GM12878 (cell line): ENCODE measurements around the gene MYT1. TPM values are rescaled to one million over a fixed set of nuclear protein-coding genes. Genes with fewer than 3 reads are reported as not detected.

ENCODE experiments used
- ATAC-seq: fragments of 200-7000 bp; cut with Tn5 transposase; 3 replicates; pipeline ENCODE4 v1.9.1; 2020; ENCODE audit warnings: mild to moderate bottlenecking, moderate library complexity
- BruUV-seq: library from RNA; stranded (reverse); fragments of 400-500 nt; replicated peaks from 2 replicates; lab custom pipeline; 2021; lab: Mats Ljungman, UMichigan
- CTCF ChIA-PET: fragments of 300-600 bp; sonication (Branson Sonifier 250); formaldehyde crosslinking; extraction: SDS; loops from one replicate; lab custom pipeline; 2021; ENCODE audit warnings: inconsistent platforms; lab: Yijun Ruan, JAX
- POLR2A ChIA-PET: fragments of 350-600 bp; formaldehyde crosslinking; extraction: SDS; loops from one replicate; lab custom pipeline; 2021; ENCODE audit warnings: inconsistent platforms; lab: Charles Lee
- RAD21 ChIA-PET: fragments of 300-600 bp; sonication (Branson Sonifier 250); formaldehyde crosslinking; loops from one replicate; lab custom pipeline; 2023; ENCODE audit warnings: antibody characterized with exemption; ENCODE audit not compliant: unreplicated experiment; lab: Charles Lee
- SMC1A ChIA-PET: fragments of 300-600 bp; sonication (Branson Sonifier 250); formaldehyde crosslinking; loops from one replicate; lab custom pipeline; 2023; ENCODE audit not compliant: unreplicated experiment, uncharacterized antibody; lab: Charles Lee
- DNase-seq: peaks from one replicate; pipeline ENCODE4 v3.0.0-alpha.2; 2011; ENCODE audit warnings: low read depth, low spot score
- FAIRE-seq: peaks from 3 replicates; lab custom pipeline; 2011; peaks lifted over from hg19 to GRCh38; lab: Jason Lieb, UNC
- H2AFZ ChIP-seq: 2 replicates; pipeline ENCODE4 v1.6.0; 2011; ENCODE audit warnings: low read depth, low read length, control low read depth; ENCODE audit not compliant: control insufficient read depth
- H3K27ac ChIP-seq: 2 replicates; pipeline ENCODE4 v1.5.1; 2011; ENCODE audit warnings: control low read depth; ENCODE audit not compliant: control insufficient read depth, insufficient read depth
- H3K27me3 ChIP-seq, 2 experiments: replicated peaks in 1 of 2; 2 replicates each; pipeline versions ENCODE4 v1.6.0 to v1.6.1; 2011; ENCODE audit warnings: low read length in 1 of 2; ENCODE audit not compliant: control insufficient read depth in 2 of 2, insufficient read depth in 2 of 2
- H3K36me3 ChIP-seq, 2 experiments: 2 replicates each; pipeline ENCODE4 v1.5.1; 2011; ENCODE audit warnings: low read length in 1 of 2; ENCODE audit not compliant: control insufficient read depth in 2 of 2, insufficient read depth in 2 of 2
- H3K4me1 ChIP-seq: 2 replicates; pipeline ENCODE4 v1.6.1; 2011; ENCODE audit warnings: mild to moderate bottlenecking, low read length, moderate library complexity, mixed read lengths; ENCODE audit not compliant: control insufficient read depth, insufficient read depth
- H3K4me2 ChIP-seq: 2 replicates; pipeline ENCODE4 v1.6.0; 2011; ENCODE audit warnings: control low read depth; ENCODE audit not compliant: control insufficient read depth, insufficient read depth
- H3K4me3 ChIP-seq: fragments of 200-600 bp; sonication (generic); 2 replicates; pipeline ENCODE4 v1.5.1; 2016
- H3K79me2 ChIP-seq: 2 replicates; pipeline ENCODE4 v1.6.0; 2011; ENCODE audit warnings: low read length; ENCODE audit not compliant: control insufficient read depth, insufficient read depth
- H3K9ac ChIP-seq: 2 replicates; pipeline ENCODE4 v1.8.0; 2011; ENCODE audit warnings: low read length, control low read depth, mixed read lengths; ENCODE audit not compliant: control insufficient read depth, insufficient read depth
- H3K9me3 ChIP-seq: replicated peaks from 3 replicates; pipeline ENCODE4 v1.5.1; 2011; ENCODE audit warnings: mild to moderate bottlenecking, low read length; ENCODE audit not compliant: control insufficient read depth, insufficient read depth
- H4K20me1 ChIP-seq: 2 replicates; pipeline ENCODE4 v1.6.0; 2011; ENCODE audit not compliant: control insufficient read depth, insufficient read depth
- CBX5 ChIP-seq: sonication (generic); IDR thresholded peaks from 2 replicates; pipeline ENCODE4 v1.6.1; 2016; ENCODE audit warnings: low read depth, moderate library complexity, mild to moderate bottlenecking, inconsistent platforms
- CHD4 ChIP-seq: fragments of 200-600 bp; sonication (generic); IDR thresholded peaks from 2 replicates; pipeline ENCODE4 v1.6.1; 2016; ENCODE audit warnings: mild to moderate bottlenecking
- EED ChIP-seq: sonication (generic); IDR thresholded peaks from 2 replicates; pipeline ENCODE4 v1.6.1; 2016; ENCODE audit warnings: antibody characterized with exemption, low read depth
- EP300 ChIP-seq, 2 experiments: fragments of 150-350 bp in 1 of 2; IDR thresholded peaks; 2 replicates each; pipeline ENCODE4 v1.6.1; 2011 to 2012; ENCODE audit warnings: low read depth in 2 of 2, low read length in 2 of 2, borderline replicate concordance in 1 of 2, improper control_type of control experiment in 1 of 2, inconsistent platforms in 1 of 2; ENCODE audit not compliant: control insufficient read depth in 1 of 2
- SREBF2 ChIP-seq: IDR thresholded peaks from 2 replicates; pipeline ENCODE4 v1.6.1; 2012; ENCODE audit warnings: mild to moderate bottlenecking, low read length
- STAT1 ChIP-seq: fragments of 450-650 bp; conservative IDR thresholded peaks from 2 replicates; pipeline ENCODE4 v1.6.1; 2014; ENCODE audit warnings: antibody characterized with exemption, mild to moderate bottlenecking
- WGBS: methylation state at CpG from one replicate; pipeline ENCODE4 v1.1.6; 2016; ENCODE audit warnings: low lambda C conversion rate; ENCODE audit not compliant: insufficient replicate concordance, insufficient coverage; ENCODE audit errors: missing lambda C conversion rate; 5-methylcytosine and 5-hydroxymethylcytosine counted together
- in situ Hi-C: fragments of 300-500 bp; cut with MboI; formaldehyde crosslinking; loops from 9 replicates; pipeline ENCODE4 v1.14.3; 2018; ENCODE audit warnings: mixed read lengths
- intact Hi-C: fragments of 100-400 bp; cut with micrococcal nuclease; formaldehyde crosslinking; loops from one replicate; pipeline ENCODE4 v1.14.2; 2022; ENCODE audit not compliant: unreplicated experiment
- polyA plus RNA-seq, 11 experiments: library from polyadenylated mRNA; depleted of rRNA in 4 of 11; unstranded in 6 of 11; stranded (reverse) in 5 of 11; fragments of >200 nt; fragmentation: Nextera tagmentation in 4 of 11; fragmentation: Illumina TruSeq in 1 of 11; extraction: Ambion mirVana in 4 of 11; extraction: Trizol in 1 of 11; gene quantifications; 1 replicate in 1 of 11; 2 replicates in 10 of 11; pipeline versions ENCODE4 v1.2.1 to v1.2.3, GENCODE V29; 2011 to 2016; ENCODE audit warnings: inconsistent platforms in 2 of 11, missing spikeins in 2 of 11, low read depth in 1 of 11
- total RNA-seq, 4 experiments: library from RNA; depleted of rRNA in 3 of 4; stranded (reverse); fragments of >200 nt in 3 of 4; fragmentation: Illumina TruSeq in 1 of 4; extraction: Trizol in 1 of 4; gene quantifications; 2 replicates each; pipeline versions ENCODE4 v1.2.1 to v1.2.3, GENCODE V29; 2013 to 2021

MYT1 gene
- total and polyA plus RNA-seq, 10 of the 15 experiments (the other 5 are each of a cell fraction or from before 2014, with no cell fraction given) = 0.01 to 0.10 TPM; not detected in 8

GRCh38 chr20:64219730-64220129 lies 55.5 kb downstream of the MYT1 start:
- Histone ChIP-seq H3K4me1 (no peaks in the 10 kb centered on the region), H3K27me3 (peaks cover 0 to 6% of the 10 kb centered on the region in 2 experiments; a peak in 2 of 4 replicates), H3K36me3 (no peaks in the 10 kb centered on the region), H3K79me2 (no peaks in the 10 kb centered on the region), H3K4me2 (no peak overlapping the region), H3K9me3 (no peaks in the 10 kb centered on the region), H3K4me3 (no peak overlapping the region), H4K20me1 (no peaks in the 10 kb centered on the region), H2AFZ (no peak overlapping the region), H3K9ac (no peak overlapping the region), H3K27ac (no peak overlapping the region)
- WGBS = 29% methylated on average over 16 of the region's 16 CpGs
- FAIRE-seq (no peak), ATAC-seq (no peak), DNase-seq (no peak)
- CTCF ChIA-PET = no interaction called here
- intact Hi-C loops = no loop called here
- no peak for TF ChIP-seq STAT1
- no peak for TF ChIP-seq CBX5
- TF ChIP-seq SREBF2 = no peak
- no peak for TF ChIP-seq EED
- no peak for TF ChIP-seq EP300 (IDR thresholded peaks at IDR 0.05; ENCODE audit: borderline replicate concordance in 1 of 2, control insufficient read depth in 1 of 2, low read depth in 2 of 2, low read length in 2 of 2)
- RAD21 ChIA-PET = no interaction called here
- SMC1A ChIA-PET = no interaction called here
- POLR2A ChIA-PET = interaction anchor here (0.9 kb wide), 1 partner anchor 8 kb away, joined by 3 read pairs; no protein-coding TSS in a partner anchor
- BruUV-seq = no TSS peak
- in situ Hi-C loops = no loop called here

DNA sequence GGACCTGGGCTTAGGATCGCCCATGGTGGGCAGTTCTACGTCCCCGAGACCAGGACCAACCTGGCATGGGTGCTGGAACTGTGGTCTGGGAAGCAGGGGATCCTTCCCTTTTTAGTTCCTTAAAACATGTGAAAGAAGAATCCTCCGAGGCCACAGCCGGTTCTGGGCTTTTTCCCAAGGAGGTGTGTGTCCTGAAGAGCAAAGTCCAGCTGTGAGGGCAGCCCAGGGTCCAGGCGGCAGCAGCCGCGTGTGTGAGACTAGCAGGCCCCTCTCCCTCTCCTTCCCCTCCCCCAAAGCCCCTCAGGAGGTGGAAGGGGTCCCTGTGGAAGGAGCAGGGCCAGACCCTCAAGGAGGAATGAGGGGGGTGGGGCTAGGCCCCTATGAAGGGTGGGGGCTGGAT lies 56.2 kb downstream of the MYT1 start:
- ChIA-PET RAD21 (no interaction called here), SMC1A (no interaction called here), POLR2A (no interaction called here), CTCF (no interaction called here)
- Histone ChIP-seq H3K79me2 (no peaks in the 10 kb centered on the region), H2AFZ (no peak overlapping the region), H4K20me1 (no peaks in the 10 kb centered on the region), H3K27ac (no peak overlapping the region), H3K4me3 (no peak overlapping the region), H3K4me2 (no peak overlapping the region), H3K9me3 (no peaks in the 10 kb centered on the region), H3K9ac (no peak overlapping the region), H3K4me1 (no peaks in the 10 kb centered on the region), H3K27me3 (peaks cover 0 to 6% of the 10 kb centered on the region in 2 experiments; a peak in 2 of 4 replicates), H3K36me3 (no peaks in the 10 kb centered on the region)
- in situ Hi-C loops (no loop called here), intact Hi-C loops (no loop called here)
- 29% methylated on average over 8 of the region's 8 CpGs for WGBS
- no peak for DNase-seq
- BruUV-seq = no TSS peak
- TF ChIP-seq CHD4 = no peak
- ATAC-seq = no peak
- no peak for FAIRE-seq
